ENCODE measurements around the gene FGFBP2. TPM values are rescaled to one million over a fixed set of nuclear protein-coding genes. Genes with fewer than 3 reads are reported as not detected.
A peak's percentile ranks its signal among the peaks of the same experiment; 100 is the strongest.

Gene FGFBP2
- polyA plus RNA-seq, 12 donors = 0.30 to 1.7 (median 0.65) TPM; not detected in 3

DNA sequence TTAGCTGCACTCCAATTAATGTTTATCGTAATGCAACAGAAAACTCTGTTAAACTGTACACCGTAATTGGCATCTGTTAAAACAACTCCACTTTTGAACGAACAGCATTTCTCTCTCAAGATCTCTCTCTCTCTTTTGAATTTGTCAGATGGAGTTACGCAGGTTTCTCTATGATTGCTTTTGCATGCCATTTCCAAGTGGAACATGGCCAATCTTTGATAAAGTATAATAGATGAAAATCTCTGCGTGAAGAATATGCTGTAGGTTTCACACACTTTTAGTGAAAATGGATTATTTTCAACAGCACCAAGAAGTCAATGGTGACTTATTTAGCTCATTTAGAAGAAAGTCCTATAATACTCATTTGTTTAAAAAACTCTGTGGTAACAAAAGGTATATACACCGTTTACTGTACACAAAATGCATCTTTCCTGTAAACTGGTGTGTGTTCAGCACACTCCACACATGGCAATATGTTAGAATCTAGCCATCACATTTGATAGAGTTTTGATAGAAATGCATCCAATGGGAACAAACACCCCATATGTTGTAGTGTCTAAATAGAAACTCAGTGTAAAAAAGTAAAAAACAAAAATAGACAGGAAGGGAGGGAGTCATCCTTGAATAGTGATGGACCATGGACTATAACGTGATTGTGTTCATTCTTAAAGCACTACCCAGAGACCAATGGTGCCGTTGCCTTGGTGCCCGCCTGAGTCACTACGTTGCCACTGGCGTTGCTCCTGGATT, 5.8 kb upstream of the FGFBP2 start:
- no peak for DNase-seq

DNA sequence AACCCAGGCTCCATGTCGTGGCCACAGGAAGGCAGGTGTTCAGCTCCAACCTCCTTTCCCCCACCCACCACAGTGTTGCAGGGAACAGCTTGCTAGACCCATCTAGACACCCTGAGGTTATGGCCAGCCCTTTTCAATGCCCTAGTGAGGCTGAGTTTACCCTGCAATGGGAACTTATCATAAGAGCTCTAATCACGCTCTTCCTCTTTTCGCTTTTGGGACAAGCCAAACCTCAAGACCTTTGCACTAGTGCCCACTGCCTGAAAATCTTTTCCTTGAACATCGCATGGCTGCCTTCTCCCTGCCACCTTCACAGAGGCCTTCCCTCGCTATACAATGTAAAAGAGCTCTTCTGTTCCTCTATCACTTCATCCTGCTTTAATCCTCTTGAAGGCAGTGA, 2.4 kb upstream of the FGFBP2 start:
- no peak for DNase-seq

DNA sequence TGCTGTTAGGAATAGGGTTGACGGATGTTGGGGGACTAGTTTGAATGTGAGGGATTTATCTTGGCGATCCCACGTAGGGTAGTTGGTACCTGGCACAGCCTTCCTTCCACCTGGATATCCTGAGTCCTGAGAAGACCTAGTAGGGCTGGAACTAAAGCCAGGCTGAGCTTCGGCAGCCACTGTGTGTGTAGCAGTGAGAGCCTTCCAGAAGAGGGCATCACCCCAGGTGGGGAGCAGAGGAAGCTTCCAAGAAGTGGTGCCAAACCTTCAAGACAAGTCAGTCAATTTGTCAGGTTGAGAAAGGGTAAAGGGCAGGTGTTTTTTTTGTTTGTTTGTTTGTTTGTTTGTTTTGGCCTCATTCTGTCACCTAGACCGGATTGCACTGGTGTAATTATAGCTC, 1.2 kb upstream of the FGFBP2 start:
- DNase-seq = no peak

DNA sequence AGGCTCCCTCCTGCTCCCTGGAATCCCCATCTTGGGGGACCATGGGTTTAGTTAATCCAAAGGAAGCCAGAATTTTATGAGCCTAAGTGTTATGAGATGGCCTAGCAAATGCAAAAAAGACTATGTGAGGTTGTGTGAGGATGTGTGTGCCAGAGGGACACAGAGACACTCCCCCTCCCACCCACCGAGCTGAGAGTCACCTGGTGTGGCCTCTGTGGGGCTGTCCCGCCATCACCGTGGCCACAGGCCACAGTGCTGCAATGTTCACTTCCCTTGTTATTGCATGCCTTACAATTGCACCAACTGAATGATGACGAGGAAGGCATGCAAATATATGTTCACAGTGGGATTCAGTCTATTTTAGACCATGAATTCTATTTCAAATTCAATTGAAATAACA, 601 bp upstream of the FGFBP2 start:
- no peak for DNase-seq

DNA sequence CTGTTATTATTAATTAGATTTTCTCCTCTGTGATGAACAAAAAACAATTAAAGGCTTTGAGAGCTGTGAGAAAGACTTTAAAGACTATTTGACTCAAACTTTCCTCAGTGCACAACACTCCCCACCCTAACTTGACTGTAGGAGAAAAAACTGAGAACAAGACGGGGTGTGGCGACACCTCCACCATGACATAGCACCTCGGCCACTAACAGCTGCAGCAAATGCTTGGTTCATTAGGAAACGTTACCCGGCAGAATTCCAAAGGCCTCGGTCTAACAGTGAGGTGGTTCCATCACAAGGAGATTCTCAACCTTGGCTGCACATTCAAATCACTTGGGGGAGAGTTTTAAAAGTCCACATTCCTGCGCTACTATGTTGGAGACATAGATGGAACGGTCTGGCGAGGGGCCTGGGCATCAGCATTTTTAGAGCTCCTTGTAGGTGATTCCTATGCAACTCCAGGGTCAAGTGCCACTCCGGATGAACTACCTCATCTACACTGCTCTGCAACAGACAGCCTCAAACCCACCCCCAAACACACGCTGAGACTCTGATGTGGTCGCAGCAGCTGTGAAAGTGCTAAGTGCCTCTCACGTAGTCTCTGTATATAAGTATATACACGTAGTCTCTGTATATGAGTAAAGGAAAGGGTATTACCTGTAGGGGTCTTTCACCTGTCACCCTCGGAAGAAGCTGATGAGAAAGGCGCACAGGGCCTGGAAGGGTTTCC, 1.0 kb downstream of the FGFBP2 start:
- no peak for DNase-seq

DNA sequence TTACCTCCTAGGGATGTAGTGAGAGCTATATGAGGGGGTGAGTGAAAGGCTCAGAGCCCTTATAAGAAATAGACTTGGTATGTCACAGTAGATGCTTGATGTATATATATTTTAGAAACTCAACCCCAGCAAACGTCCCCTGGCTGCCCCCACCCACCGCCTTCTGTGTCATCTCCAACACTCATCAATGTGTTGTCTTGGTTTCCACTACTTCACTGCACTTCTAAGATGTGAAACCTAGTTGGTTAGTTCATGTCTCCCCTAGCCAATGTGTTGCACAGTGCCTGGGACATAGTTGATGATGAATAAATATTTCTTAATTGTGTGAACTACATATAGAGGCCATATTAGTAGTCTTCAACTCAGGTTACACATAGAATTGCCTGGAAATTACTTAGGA, 4.4 kb downstream of the FGFBP2 start:
- DNase-seq = no peak

DNA sequence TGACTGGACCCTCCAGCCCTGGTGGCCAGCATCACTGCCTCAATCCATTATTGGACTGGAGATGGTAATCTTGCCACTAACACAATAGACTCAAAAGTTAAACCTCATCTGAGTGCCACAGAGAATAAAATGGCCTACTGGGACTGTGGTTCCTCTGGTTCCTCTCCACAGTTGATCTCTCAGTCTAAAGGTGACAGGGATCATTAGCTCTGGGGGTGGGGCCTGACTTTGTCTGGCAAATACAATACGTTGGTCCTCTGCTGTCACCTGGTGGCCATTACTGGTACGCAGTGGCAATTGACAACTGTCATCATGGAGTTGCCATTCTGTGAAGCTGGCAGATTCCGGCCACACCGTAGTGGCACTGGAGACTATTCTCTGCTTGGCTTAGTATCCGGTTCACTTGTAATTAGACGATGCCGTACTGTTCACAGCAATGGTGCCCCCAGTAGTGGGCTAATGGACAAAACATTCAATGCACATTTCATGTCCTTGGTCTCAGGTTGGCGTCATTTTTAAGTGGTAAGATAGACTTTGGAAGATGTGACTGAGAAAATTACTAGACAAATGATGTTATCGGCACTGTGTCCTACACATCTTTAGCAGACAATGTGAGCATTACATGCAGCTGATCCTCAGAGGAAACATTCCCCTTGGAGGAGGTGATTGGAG, 6.7 kb downstream of the FGFBP2 start:
- DNase-seq = peak; percentile 29

DNA sequence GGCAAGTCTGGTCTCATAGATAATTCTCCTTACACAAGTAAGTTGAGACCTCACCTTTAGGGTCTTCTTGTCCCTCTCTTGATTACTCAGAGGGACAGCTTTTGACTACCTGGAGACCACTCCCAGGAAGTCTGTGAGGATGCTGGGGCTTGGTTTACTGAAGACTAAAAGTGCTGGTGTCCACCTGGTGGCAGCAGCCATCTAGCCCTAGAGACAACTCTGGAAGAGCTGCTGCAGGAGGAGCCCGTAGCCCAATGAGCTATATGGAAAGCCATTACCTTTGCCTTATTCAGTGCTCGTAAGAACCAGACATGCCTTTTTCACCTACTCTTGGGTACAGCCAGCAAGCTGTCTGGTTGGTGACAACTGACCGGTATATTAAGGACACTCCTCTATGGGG, 7.3 kb downstream of the FGFBP2 start:
- no peak for DNase-seq

DNA sequence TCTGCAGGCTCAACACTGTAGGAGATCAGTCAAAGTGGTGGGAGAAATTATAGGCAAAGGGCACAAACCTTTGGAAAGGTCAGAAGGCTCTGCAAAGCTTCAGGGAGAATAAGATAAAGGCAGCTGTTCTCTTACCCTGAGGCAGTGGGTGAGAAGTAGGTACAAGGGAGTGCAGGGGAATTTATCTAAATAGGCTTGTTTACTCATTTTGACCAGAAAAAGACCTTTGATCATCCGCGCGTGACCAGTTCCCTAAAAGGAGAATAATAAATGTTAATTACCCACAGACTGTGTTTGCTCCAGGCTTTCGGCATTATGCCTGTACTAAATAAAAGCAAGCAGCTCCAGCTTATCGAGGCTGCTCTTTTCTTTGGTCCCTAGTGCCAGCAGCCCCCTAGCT, 9.3 kb downstream of the FGFBP2 start:
- no peak for DNase-seq

DNA sequence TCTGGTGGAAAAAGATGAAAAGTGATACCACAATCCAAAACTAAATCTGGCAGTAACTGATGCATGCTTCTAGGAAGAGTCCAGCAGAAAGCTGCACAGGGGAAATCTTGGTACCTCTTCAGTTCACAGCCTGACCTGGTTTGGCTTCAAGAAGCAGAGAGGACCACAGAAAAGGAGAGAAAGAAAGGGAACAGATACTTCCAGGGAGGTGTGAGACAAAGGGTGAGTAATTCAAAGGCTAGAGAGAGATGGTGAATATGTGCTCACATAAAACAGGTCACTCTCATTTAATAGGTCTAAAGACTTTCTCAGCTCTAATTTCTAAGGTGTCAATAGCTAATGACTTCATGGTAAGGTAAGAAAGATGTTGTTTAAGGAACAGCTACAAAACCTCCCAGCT, 11.2 kb downstream of the FGFBP2 start:
- no peak for DNase-seq

DNA sequence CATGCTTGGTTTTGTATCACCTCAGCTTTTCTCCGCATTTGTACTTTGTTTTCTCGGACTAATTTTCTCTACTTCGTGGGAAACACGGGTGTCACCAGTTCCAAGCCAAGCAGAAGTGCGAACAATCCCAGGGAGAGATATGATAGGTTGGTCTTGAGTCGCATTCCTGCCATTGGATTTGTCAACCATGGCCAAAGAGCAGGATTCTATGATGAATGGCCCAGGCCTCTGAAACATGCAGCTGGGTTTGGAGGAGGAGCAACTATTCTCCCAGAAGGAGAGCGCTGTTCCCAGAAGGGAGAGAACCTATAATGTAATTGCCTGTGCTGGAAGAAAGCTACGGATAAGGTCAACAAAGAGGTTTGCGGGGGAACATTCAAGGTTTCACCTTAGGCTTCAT, 14.1 kb downstream of the FGFBP2 start:
- DNase-seq = no peak

DNA sequence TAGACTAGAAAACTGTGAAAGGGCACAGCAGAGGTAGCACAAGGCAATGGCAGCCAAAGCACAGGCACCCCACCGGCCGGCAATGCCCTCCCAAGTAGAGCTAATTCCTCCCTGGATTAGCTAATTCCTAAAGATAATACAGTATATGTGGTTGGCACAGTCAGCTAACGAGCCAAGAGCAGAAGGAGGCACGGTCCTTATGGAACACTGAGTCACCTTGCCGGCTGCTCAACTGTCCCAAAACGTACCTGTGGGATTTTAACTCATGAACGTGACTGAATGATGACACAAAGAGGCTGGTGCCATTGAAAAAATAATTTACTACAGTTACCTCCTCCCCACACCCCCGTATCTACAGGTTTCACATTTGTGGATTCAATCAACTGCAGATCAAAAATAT, 15.3 kb downstream of the FGFBP2 start:
- DNase-seq = no peak

DNA sequence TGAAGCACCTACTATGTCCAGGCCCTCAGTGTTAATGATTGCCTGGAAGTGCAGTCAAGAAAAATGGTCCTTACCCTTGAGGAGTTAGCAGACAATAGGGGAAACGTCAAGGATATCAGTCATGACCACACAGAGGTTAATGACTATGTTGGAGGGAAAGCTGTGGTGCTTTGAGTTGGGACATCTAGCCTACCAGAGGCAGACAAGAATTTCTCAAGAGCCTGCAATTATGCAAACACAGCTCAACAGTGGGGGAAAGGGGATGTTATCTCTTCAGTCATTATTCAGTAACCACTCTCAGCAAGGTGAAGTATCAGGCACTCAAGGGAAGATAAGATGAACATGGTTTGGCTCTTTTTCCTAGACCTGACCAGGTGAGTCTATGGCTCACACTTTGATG, 17.5 kb downstream of the FGFBP2 start:
- DNase-seq = no peak

DNA sequence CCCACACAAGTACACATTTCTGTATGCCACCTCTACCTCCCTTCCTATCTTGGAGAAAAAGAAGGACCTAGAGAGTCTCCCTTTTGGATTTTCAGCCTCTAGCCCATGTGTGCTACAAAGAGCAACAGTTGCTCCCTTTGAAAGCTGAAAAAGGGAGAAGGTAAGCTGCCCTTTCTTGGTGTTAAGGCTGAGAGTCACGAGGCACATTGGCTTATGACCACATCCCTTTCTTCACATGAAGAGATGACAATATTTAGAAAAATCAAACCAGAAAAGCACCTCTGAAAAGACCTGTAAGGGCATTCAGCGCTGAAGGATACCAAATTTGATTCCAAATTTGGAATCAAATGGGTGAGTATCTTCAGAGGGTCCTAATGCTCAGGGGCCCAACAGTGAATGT, 18.1 kb downstream of the FGFBP2 start:
- DNase-seq = no peak

DNA sequence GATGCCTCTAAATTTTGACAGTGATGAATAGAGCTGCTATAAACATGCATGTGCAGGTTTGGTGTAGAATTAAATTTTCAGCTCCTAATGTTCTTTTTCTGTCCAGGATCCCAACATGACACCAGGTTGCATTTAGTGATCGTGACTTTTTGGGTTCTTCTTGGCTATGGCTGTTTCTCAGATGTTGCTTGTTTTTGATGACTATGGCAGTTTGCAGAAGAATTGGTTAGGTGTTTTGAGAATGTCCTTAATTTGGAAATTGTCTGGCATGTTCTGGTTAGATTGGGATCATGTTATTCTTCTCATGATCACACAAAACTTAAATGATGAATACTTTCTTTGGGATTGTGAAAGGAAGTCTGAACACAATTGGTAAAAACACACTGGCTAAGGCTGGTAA, 20.7 kb downstream of the FGFBP2 start:
- DNase-seq = no peak

DNA sequence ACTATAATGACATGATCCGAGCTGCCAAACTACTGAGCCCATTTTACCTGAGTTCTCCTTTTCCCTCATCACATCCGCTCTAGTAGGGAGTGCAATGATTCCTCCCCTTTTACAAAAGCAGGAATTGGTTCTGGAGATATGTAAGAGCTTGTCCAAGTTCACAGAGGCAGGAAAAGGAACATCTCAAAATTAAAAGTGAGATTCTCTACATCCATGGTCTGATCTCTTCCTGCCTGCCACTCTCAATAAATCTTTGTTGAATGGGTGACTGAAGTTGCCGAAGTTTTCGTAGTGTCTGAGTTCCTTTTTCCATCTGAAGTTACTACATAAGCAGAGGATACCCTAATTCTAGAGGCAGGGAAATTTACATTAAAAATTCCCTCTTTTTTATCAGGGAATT, 24.3 kb downstream of the FGFBP2 start, which contains the start of gene FGFBP1:
Gene FGFBP1, minus strand, starts transcription at position 101 of the 400 bp plus-strand sequence. CDS start 2,108 bp downstream, outside the sequence.
- DNase-seq = no peak

DNA sequence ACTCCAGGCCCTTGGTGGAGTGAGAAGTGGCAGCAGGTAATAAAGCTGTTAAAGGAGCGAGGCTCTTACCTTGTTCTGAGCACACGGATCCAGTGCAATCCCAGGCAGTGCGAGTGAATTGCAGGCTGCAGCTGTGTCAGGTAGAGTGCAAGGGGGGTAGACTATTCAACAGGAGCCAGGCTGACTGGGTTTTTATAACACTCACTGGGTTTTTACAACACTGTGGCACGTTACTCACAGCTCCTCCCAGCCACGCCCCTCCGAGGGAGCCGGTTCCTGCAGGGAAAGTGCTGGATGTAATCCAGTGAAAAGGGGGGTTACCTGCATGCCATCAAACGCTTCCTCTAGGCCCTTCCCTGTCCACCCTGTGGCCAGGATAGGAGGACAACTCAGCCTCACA, 24.8 kb downstream of the FGFBP2 start:
- DNase-seq = no peak

DNA sequence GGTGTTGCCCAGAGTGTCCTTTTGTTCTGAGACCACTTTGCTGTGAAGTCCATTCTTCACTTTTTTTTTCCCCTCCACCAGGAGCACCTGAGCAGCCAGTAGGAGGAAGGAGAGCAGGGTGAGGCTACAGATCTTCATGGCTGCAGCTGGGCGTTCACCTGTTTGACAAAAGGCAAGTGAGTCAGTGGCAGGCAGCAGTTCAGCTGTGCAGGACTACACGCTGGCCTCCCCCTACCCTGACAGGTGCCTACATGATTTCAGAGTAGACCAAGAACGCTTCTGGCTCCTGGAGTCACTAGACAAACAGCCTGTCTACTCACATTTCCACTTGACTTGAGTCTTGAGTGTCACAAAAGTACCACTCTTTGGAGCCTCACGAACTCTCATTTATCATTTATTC, 26.5 kb downstream of the FGFBP2 start:
- DNase-seq = no peak

DNA sequence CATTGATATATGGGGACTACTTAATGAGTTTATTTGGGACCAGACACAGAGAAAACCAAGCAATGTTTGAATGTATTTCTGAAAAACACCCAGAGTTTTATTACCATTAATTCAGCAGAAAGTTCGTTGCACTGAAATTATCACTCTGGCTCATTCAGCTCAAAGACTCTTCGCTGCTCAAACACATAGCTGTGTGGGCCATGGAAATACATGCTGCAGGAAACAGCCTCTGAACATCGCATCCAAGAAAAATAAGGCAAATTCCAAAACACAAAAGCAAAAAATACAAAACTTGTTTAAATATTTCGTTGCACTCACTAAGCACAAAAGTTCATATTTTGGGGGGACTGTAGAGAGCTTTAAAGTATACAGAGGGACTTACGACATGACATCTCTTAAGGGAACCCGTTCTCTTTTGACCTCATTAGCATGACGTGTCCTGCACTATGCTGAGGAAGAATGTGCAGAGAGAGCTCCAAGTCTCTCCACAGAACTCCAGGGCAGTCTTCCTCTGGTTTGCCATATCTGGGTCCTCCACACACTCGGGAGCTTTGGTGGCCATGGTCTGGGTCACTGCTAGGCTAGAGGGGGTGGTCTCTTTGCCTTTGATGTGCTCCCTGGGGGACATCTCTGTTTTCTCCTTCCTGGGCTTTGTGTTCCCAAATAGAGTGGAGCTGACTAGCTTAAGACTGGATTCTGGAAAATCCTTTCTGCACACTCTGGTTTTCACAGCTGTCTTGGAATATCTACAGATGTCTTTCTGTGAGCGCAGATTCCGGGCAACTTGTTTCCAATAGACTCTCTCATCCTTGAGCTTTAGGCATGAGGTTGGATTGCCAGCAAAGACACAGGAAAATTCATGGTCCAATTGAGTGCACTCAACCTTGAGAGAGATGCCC, 27.2 kb downstream of the FGFBP2 start:
- no peak for DNase-seq

DNA sequence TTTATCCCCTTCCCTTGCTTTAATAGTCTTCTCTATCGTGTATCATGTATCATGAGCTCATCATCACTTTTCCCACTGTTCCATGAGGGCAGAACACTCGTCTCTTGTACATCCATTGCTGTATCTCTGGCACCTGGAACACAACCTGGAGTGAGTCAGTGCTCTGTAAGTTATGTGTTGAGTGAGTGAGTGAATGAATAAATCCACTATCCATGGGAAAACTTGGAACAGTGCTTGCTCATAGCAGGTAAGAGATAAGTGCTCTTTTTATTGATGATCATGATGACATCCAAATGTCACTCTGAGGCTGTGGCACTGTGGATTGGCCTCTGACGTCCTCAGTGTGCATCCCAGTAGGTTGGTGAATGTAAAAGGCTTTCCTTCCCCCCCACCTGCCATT, 28.7 kb downstream of the FGFBP2 start:
- DNase-seq = no peak

DNA sequence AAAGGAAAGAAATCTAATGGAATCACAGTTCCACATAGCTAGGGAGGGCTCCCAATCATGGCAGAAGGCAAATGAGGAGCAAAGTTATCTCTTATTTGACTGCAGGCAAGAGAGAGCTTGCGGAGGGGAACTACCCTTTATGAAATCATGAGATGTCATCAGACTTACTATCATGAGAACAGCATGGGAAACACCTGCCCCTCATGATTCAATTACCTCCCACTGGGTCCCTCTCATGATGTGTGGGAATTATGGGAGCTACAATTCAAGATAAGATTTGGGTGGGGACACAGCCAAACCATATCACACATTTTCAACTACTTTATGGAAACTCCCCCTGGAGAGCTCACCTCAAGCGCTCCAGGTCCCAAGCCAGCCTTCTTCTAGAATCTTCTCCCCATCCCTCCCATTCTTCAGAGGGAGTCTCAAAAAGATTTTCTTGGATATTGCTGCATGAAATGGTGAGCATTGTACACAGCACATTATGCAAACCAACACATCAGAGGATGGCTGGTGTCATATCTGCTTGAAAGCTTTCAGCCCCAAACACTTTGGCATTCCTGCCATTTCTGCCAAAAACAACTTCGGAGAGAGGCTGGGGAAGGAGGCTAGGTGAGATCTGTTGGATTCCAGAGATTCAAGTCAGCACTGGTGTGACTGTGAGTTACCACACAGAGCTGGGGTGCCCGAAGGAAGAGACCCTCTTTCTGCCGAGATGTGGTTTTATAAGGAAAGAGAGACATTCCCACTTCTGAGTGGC, 31.3 kb downstream of the FGFBP2 start:
- no peak for DNase-seq
